Duodenal mucosa (tissue), 2 donors: ENCODE measurements around the gene TMX2.
"Not testable (repeated sequence)": the region's sequence is repeated elsewhere in the genome, so short reads cannot be mapped to it uniquely, and the experiment has no call there.

Source experiments
- H3K27ac ChIP-seq: one replicate; pipeline ENCODE4 v1.7.0; 2013; ENCODE audit warnings: low read depth, low read length
- H3K27me3 ChIP-seq, 2 donors: one replicate each; pipeline ENCODE4 v1.7.0; 2013; ENCODE audit warnings: low read length in 2 of 2, control low read depth in 1 of 2; ENCODE audit not compliant: insufficient read depth in 2 of 2, control insufficient read depth in 1 of 2
- H3K36me3 ChIP-seq, 2 donors: one replicate each; pipeline ENCODE4 v1.7.0; 2013; ENCODE audit warnings: low read length in 2 of 2, control low read depth in 1 of 2; ENCODE audit not compliant: insufficient read depth in 2 of 2, control insufficient read depth in 1 of 2
- H3K4me1 ChIP-seq, 2 donors: one replicate each; pipeline ENCODE4 v1.7.0; 2013; ENCODE audit warnings: low read length in 2 of 2, control low read depth in 1 of 2; ENCODE audit not compliant: insufficient read depth in 2 of 2, control insufficient read depth in 1 of 2
- H3K4me3 ChIP-seq, 2 donors: one replicate each; pipeline ENCODE4 v1.7.0; 2013; ENCODE audit warnings: low read length in 2 of 2, low read depth in 1 of 2
- H3K9ac ChIP-seq, 2 donors: one replicate each; pipeline ENCODE4 v1.7.0; 2013; ENCODE audit warnings: low read length in 2 of 2, low read depth in 1 of 2
- H3K9me3 ChIP-seq, 2 donors: one replicate each; pipeline ENCODE4 v1.7.0; 2013; ENCODE audit warnings: low read length in 2 of 2, control low read depth in 1 of 2; ENCODE audit not compliant: control insufficient read depth in 1 of 2

The TMX2 gene

DNA sequence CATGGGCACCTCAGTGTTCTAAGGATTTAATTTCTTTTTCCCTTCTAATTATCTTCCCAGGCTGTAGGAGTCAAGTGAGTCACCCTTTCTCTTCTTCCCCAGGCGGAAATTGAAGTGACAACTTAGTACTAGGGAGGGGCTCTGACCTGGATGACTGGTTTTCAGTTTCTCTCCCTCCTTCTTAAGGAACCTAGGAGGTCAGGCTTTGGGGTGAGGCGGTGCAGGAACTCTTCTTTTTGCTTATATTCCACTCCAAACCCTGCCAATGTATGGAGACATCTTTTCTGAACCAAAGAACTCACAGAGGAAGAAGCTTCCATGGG lies 31.9 kb upstream of the TMX2 start:
- no peak overlapping the region for H3K4me3 ChIP-seq
- no peak overlapping the region for H3K9ac ChIP-seq
- H3K27ac ChIP-seq: no peak overlapping the region

DNA sequence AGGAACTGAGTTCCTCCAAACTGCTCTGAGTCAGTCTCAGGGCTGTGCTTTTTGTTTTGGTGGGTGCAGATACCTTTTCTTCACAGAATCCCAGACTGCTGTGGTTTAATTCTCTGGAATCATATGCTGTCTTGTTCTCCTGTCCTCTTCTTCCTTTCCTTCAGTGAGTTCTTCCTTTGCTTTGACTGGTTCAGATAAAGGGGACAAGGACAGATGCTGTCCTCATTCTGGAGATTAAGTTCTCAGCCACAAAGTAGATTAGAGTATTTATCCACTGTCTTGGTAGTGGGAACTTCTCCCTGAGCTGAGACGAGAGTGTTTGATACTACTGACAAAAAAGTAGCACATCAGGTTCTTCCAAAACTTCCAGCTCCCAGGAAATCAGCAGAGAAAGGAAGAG lies 31.2 kb upstream of the TMX2 start:
- H3K27me3 ChIP-seq: no peaks in the 10 kb centered on the region
- peaks cover 16 to 17% of the 10 kb centered on the region in 2 donors for H3K4me1 ChIP-seq
- no peak overlapping the region for H3K9ac ChIP-seq
- no peak overlapping the region for H3K4me3 ChIP-seq
- no peak overlapping the region for H3K27ac ChIP-seq
- peaks cover 26 to 55% of the 10 kb centered on the region in 2 donors for H3K36me3 ChIP-seq
- H3K9me3 ChIP-seq: no peaks in the 10 kb centered on the region

More for the DNA sequence above, 31.9 kb upstream of the TMX2 start:
- peaks cover 16 to 17% of the 10 kb centered on the region in 2 donors for H3K4me1 ChIP-seq
- no peaks in the 10 kb centered on the region for H3K9me3 ChIP-seq
- H3K27me3 ChIP-seq: no peaks in the 10 kb centered on the region
- H3K36me3 ChIP-seq: peaks cover 29 to 57% of the 10 kb centered on the region in 2 donors

DNA sequence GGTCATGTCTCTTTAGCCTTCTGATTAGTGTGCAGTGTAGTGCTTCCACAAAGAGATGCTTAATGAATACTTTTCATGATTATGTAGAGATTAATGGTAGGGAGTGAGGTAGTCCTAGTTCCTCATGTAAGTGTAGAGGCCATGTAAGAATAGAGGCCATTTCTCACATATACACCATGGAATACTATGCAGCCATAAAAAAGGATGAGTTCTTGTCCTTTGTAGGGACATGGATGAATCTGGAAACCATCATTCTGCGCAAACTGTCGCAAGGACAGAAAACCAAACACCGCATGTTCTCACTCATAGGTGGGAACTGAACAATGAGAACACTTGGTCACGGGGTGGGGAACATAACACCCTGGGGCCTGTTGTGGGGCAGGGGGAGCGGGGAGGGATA lies 21.9 kb upstream of the TMX2 start:
- H3K9ac ChIP-seq, H3K4me1 ChIP-seq, H3K9me3 ChIP-seq, H3K4me3 ChIP-seq, H3K27me3 ChIP-seq, H3K27ac ChIP-seq: not testable (repeated sequence)
- H3K36me3 ChIP-seq: peaks cover 46 to 83% of the 10 kb centered on the region in 2 donors

DNA sequence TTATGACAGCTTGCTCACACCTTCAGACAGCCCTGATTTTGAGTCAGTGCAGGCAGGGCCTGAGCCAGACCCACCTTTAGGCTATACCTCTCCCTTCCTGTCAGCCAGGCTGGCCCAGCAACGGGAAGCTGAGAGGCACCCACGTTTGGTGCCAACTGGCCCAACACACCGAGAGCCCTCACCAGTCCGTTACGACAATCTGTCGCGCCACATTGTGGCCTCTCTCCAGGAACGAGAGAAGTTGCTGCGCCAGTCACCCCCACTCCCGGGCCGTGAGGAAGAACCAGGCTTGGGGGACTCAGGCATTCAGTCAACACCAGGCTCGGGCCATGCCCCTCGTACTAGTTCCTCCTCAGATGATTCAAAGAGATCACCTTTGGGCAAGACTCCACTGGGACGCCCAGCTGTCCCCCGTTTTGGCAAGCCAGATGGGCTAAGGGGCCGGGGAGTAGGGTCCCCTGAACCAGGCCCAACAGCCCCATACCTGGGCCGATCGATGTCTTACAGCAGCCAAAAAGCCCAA lies 13.5 kb upstream of the TMX2 start:
- Histone ChIP-seq H3K4me1 (no peaks in the 10 kb centered on the region), H3K4me3 (no peak overlapping the region), H3K27me3 (no peaks in the 10 kb centered on the region), H3K27ac (no peak overlapping the region), H3K9ac (no peak overlapping the region), H3K36me3 (peaks cover 54 to 81% of the 10 kb centered on the region in 2 donors), H3K9me3 (no peaks in the 10 kb centered on the region)

DNA sequence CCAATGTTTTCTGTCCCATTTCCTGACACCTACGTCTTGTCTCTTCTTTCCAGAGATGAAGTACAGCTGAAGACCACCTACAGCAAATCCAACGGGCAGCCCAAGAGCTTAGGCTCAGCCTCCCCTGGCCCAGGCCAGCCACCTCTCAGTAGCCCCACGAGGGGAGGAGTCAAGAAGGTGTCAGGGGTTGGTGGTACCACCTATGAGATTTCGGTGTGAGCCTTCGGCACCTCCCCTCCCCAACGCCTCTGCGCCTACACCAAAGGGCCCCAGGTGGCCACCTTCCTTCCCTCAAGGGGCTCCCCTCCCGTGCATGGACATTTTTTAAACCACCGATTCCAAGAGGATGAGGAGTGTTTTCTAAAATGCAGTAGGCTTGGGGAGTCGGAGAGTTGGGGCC lies 12.6 kb upstream of the TMX2 start:
- peaks cover 49 to 81% of the 10 kb centered on the region in 2 donors for H3K36me3 ChIP-seq
- no peak overlapping the region for H3K4me3 ChIP-seq
- H3K27ac ChIP-seq: no peak overlapping the region
- H3K9ac ChIP-seq: no peak overlapping the region
- no peaks in the 10 kb centered on the region for H3K4me1 ChIP-seq
- no peaks in the 10 kb centered on the region for H3K27me3 ChIP-seq
- no peaks in the 10 kb centered on the region for H3K9me3 ChIP-seq

DNA sequence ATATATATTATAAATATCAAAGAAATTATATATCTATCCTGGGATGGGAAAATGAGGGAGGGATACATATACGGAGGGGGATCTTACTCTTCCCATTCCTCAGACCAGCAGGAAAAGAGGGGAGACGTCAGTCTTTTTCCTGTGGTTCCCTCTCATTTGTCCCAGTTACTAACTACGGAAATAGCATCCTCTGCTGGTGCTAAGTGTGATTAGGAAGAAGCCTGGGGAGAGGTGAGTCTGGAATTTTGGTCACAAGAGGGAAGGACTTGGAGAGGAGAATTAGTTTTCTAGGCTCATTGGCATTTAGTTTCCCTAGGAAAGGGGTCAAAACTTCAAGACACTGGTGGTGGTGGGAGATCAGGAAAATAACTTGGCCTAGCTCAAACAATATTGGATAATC lies 12.0 kb upstream of the TMX2 start:
- no peaks in the 10 kb centered on the region for H3K4me1 ChIP-seq
- H3K27ac ChIP-seq: no peak overlapping the region
- no peaks in the 10 kb centered on the region for H3K27me3 ChIP-seq
- H3K9me3 ChIP-seq: no peaks in the 10 kb centered on the region
- no peak overlapping the region for H3K4me3 ChIP-seq
- no peak overlapping the region for H3K9ac ChIP-seq
- H3K36me3 ChIP-seq: peaks cover 45 to 78% of the 10 kb centered on the region in 2 donors

DNA sequence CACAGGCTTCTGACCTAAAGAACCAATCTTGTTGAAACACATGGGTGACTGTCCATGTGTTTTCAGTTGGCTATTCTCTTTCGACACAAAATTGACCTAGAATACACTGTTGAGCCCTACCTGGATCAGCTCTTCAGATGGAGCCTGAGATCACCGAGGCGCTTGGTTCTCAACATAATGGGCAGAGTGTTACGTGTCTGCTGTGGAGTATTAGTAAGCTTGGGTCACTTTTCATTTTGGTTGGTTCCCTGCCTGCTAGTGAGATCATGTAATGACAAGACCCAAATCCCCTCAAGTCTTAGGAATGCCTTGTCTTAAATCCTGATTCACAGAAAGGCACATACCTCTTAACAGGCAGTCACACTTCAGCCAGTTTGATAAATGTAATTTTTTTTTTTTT lies 9.1 kb upstream of the TMX2 start:
- Histone ChIP-seq H3K4me1 (no peaks in the 10 kb centered on the region), H3K9me3 (no peaks in the 10 kb centered on the region), H3K4me3 (no peak overlapping the region), H3K36me3 (peaks cover 31 to 56% of the 10 kb centered on the region in 2 donors), H3K27me3 (no peaks in the 10 kb centered on the region), H3K9ac (no peak overlapping the region), H3K27ac (no peak overlapping the region)

DNA sequence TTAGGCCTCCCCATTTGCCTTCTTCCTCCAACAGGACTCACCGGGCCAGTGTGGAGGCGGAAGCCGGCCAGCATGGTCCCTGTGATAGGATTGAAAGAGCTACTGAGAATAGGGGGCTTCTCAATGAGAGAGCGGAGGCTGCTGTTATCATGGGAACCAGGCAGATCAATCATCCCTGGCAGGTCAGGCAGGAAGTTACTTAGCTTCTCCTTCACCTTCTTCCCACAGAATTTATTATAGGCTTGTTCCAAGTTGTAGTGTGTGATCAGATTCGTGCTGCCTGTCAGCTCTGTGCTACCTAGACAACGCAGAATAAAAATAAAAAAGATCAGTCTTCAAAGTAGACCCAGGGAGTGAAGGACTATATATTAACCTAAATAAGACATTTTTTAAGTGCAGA lies 7.5 kb upstream of the TMX2 start:
- H3K27me3 ChIP-seq: no peaks in the 10 kb centered on the region
- no peaks in the 10 kb centered on the region for H3K9me3 ChIP-seq
- no peak overlapping the region for H3K27ac ChIP-seq
- no peak overlapping the region for H3K9ac ChIP-seq
- peaks cover 16 to 40% of the 10 kb centered on the region in 2 donors for H3K36me3 ChIP-seq
- peaks cover 0 to 1% of the 10 kb centered on the region in 2 donors for H3K4me1 ChIP-seq
- no peak overlapping the region for H3K4me3 ChIP-seq

DNA sequence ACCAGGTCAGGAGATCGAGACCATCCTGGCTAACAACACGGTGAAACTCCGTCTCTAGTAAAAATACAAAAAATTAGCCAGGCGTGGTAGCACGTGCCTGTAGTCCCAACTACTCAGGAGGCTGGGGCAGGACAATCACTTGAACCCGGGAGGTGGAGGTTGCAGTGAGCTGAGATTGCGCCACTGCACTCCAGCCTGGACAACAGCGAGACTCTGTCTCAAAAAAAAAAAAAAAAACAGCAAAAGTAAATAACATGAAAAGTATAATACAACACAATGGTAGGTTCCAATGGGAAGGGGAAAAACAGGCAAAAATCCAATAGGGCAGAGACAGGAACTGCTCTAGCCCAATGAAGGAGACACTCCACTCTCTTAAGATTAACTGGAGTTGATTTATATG lies 7.0 kb upstream of the TMX2 start:
- H3K27me3 ChIP-seq, H3K9me3 ChIP-seq, H3K4me3 ChIP-seq, H3K9ac ChIP-seq, H3K4me1 ChIP-seq, H3K27ac ChIP-seq: not testable (repeated sequence)
- H3K36me3 ChIP-seq: peaks cover 15 to 37% of the 10 kb centered on the region in 2 donors

DNA sequence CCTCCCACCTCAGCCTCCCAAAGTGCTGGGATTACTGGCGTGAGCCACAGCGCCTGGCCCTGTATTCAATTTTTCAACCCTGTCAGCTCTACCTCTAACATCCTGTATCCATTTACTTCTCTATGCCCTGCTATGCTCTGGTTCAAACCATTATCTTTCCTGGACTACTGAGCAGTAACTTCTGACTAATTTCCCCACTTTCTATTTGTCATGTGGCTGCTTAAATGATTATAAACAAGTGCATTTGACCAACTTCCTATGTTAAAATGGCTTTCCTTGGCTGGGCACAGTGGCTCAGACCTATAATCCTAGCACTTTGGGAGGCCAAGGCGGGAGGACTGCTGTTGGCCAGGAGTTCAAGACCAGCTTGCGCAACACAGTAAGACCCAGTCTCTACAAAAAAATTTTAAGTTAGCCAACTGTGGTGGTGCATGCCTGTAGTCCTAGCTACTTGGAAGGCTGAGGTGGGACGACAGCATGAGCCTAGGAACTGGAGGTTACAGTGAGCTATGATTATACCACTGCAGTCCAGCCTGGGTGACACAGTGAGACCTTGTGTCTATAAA lies 2.5 kb upstream of the TMX2 start:
- Histone ChIP-seq H3K27me3 (no peaks in the 10 kb centered on the region), H3K27ac (no peak overlapping the region), H3K4me3 (no peak overlapping the region), H3K4me1 (peaks cover 23 to 24% of the 10 kb centered on the region in 2 donors), H3K36me3 (peaks cover 0 to 3% of the 10 kb centered on the region in 2 donors), H3K9ac (no peak overlapping the region), H3K9me3 (no peaks in the 10 kb centered on the region)
